HG02938 (cell line): Measurements from ENCODE around the gene FRMD3.
"Not testable (repeated sequence)": the region's sequence is repeated elsewhere in the genome, so short reads cannot be mapped to it uniquely, and the experiment has no call there.

Source experiments
- ATAC-seq: cut with Tn5 transposase; IDR thresholded peaks from one replicate; pipeline ENCODE4 v1.9.1; 2021; ENCODE audit warnings: mild to moderate bottlenecking, moderate library complexity; ENCODE audit not compliant: unreplicated experiment

FRMD3 gene

GRCh38 chr9:83526211-83526610 lies 12.0 kb downstream of the FRMD3 start:
- ATAC-seq = no peak

GRCh38 chr9:83523684-83524083 lies 14.5 kb downstream of the FRMD3 start:
- no peak for ATAC-seq

GRCh38 chr9:83521411-83521810 lies 16.8 kb downstream of the FRMD3 start:
- ATAC-seq = no peak

GRCh38 chr9:83521011-83521410 lies 17.2 kb downstream of the FRMD3 start:
- ATAC-seq = no peak

GRCh38 chr9:83520292-83520691 lies 17.9 kb downstream of the FRMD3 start:
- no peak for ATAC-seq

GRCh38 chr9:83517980-83518379 lies 20.2 kb downstream of the FRMD3 start:
- ATAC-seq = not testable (repeated sequence)

GRCh38 chr9:83514767-83515166 lies 23.4 kb downstream of the FRMD3 start:
- ATAC-seq = no peak

- no peak for ATAC-seq
Measured at GRCh38 chr9:83512621-83513020, 25.6 kb downstream of the FRMD3 start.

GRCh38 chr9:83511051-83511450 lies 27.1 kb downstream of the FRMD3 start:
- peak; percentile 99 for ATAC-seq

GRCh38 chr9:83509402-83509801 lies 28.8 kb downstream of the FRMD3 start:
- ATAC-seq = no peak

- no peak for ATAC-seq
Measured at GRCh38 chr9:83508067-83508466, 30.1 kb downstream of the FRMD3 start.

GRCh38 chr9:83505282-83505681 lies 32.9 kb downstream of the FRMD3 start:
- ATAC-seq = no peak

- no peak for ATAC-seq
Measured at GRCh38 chr9:83503866-83504265, 34.3 kb downstream of the FRMD3 start.

- ATAC-seq = no peak
Measured at GRCh38 chr9:83501565-83501964, 36.6 kb downstream of the FRMD3 start.

GRCh38 chr9:83497441-83497840 lies 40.8 kb downstream of the FRMD3 start:
- no peak for ATAC-seq

- no peak for ATAC-seq
Measured at GRCh38 chr9:83491995-83492394, 46.2 kb downstream of the FRMD3 start.

- ATAC-seq = no peak
Measured at GRCh38 chr9:83491413-83491812, 46.8 kb downstream of the FRMD3 start.

GRCh38 chr9:83489961-83490360 lies 48.2 kb downstream of the FRMD3 start:
- no peak for ATAC-seq

- no peak for ATAC-seq
Measured at GRCh38 chr9:83484990-83485389, 53.2 kb downstream of the FRMD3 start.

GRCh38 chr9:83483223-83483622 lies 55.0 kb downstream of the FRMD3 start:
- ATAC-seq = no peak

GRCh38 chr9:83479765-83480164 lies 58.4 kb downstream of the FRMD3 start:
- ATAC-seq = no peak

- ATAC-seq = no peak
Measured at GRCh38 chr9:83477571-83477970, 60.6 kb downstream of the FRMD3 start.

- ATAC-seq = no peak
Measured at GRCh38 chr9:83477120-83477519, 61.1 kb downstream of the FRMD3 start.

- no peak for ATAC-seq
Measured at GRCh38 chr9:83476513-83476912, 61.7 kb downstream of the FRMD3 start.
